Nephron (organoid): Measurements from ENCODE around the gene MYL12A.

Experiments
- H3K27ac Mint-ChIP-seq, 3 experiments: 2 replicates each; pipeline ENCODE4 v1.8.0; 2020; ENCODE audit warnings: mixed read lengths in 3 of 3, mild to moderate bottlenecking in 2 of 3, moderate library complexity in 1 of 3
- H3K27me3 Mint-ChIP-seq: 2 replicates; pipeline ENCODE4 v1.8.0; 2021; ENCODE audit warnings: low read depth, mild to moderate bottlenecking, moderate library complexity, mixed read lengths
- H3K36me3 Mint-ChIP-seq: 2 replicates; pipeline ENCODE4 v1.8.0; 2020; ENCODE audit warnings: low read depth, mixed read lengths
- H3K4me1 Mint-ChIP-seq: 2 replicates; pipeline ENCODE4 v1.8.0; 2020; ENCODE audit warnings: mixed read lengths
- H3K4me3 Mint-ChIP-seq, 3 experiments: 2 replicates each; pipeline ENCODE4 v1.8.0; 2020; ENCODE audit warnings: mild to moderate bottlenecking in 3 of 3, mixed read lengths in 3 of 3, moderate library complexity in 2 of 3
- H3K9me3 Mint-ChIP-seq: 2 replicates; pipeline ENCODE4 v1.8.0; 2020; ENCODE audit warnings: mixed read lengths
- TF ChIP-seq, protein P1 (sequence below), 3 experiments: fragments of 200-600 bp; sonication (generic); IDR thresholded peaks; one replicate each; pipeline ENCODE4 v1.5.0; 2021; ENCODE audit warnings: antibody characterized with exemption in 3 of 3; ENCODE audit not compliant: unreplicated experiment in 3 of 3

The MYL12A gene

DNA sequence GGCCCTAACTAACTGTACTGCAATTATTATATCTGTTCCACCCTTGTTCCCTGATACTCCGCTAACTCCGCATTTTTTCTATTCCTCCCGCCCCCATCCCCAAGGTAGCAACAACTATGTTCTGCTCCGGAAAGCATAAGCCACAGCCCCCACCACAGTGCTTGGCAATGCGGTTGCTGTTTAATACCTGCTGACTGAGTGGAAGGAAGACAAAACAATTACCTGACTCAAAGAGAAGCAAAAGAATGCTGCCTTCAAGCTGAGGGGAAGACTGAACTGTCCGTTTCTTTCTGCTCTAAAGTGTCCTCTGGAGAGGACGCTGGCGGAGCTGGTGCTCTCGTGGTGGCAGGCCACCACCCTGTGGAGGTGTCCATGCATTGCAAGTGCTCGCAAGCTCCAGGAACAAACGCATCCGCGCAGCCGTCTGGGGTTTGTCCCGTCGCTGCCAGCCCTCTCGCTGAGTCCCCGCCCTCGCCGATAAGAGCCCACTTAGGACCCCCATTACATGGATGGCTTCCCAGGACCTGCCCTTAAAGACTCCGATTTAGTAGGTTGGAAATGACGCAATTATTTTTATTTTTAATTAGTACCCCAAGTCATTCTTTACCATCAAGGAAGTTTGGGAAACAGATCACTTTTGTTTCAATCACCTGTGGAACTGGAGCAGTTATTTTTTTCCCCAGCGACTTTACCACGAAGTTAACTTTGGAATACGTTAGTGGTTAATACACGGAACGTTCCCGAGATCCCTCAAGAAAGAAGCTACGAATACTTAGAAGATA, 1.6 kb upstream of the MYL12A start:
- TF ChIP-seq, protein P1, sequence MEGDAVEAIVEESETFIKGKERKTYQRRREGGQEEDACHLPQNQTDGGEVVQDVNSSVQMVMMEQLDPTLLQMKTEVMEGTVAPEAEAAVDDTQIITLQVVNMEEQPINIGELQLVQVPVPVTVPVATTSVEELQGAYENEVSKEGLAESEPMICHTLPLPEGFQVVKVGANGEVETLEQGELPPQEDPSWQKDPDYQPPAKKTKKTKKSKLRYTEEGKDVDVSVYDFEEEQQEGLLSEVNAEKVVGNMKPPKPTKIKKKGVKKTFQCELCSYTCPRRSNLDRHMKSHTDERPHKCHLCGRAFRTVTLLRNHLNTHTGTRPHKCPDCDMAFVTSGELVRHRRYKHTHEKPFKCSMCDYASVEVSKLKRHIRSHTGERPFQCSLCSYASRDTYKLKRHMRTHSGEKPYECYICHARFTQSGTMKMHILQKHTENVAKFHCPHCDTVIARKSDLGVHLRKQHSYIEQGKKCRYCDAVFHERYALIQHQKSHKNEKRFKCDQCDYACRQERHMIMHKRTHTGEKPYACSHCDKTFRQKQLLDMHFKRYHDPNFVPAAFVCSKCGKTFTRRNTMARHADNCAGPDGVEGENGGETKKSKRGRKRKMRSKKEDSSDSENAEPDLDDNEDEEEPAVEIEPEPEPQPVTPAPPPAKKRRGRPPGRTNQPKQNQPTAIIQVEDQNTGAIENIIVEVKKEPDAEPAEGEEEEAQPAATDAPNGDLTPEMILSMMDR (IDR thresholded peaks at IDR 0.05; ENCODE audit: unreplicated experiment in 3 of 3): peak; percentile 86 to 97 (median 93)
- Mint-ChIP-seq H3K27ac (peak overlapping the region; percentile 100), H3K36me3 (peaks cover 11% of the 10 kb centered on the region), H3K9me3 (peaks cover 2% of the 10 kb centered on the region), H3K4me3 (peak overlapping the region; percentile 84 to 93 (median 89)), H3K27me3 (no peaks in the 10 kb centered on the region), H3K4me1 (peaks cover 22% of the 10 kb centered on the region)

DNA sequence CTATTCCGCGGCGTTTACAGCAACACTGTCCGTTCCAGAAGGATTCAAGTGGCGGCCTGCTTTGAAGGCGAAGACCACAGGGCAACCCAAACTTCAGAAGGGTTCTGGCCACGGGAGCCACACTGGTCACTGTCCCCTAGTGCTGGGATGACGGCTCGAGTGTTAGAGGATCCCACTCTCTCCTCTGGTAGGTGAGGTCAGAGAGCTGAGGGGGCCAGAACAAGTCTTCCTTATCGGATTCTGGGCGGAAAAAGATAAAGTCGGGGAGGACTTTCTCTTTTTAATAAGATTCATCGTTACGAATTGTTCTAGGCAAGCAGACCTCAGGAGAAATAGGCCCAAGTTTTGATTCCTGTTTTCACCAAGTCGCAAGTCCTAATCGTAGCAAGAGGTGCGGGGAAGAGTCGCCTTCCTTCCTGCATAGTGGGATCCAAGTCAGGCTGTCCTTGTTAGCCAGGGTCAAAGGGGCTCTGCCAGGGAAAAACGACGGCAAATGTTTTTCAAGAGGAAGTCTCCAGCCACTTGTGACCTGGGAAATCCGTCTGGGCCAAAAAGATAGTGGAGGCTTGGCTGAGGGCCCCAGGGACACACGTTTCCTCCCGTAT, 864 bp upstream of the MYL12A start:
- Mint-ChIP-seq H3K4me1 (peaks cover 24% of the 10 kb centered on the region), H3K36me3 (peaks cover 12% of the 10 kb centered on the region), H3K9me3 (peaks cover 2% of the 10 kb centered on the region), H3K27ac (peak overlapping the region; percentile 100), H3K27me3 (no peaks in the 10 kb centered on the region), H3K4me3 (peak overlapping the region; percentile 84 to 93 (median 89))
- TF ChIP-seq, protein P1 (IDR thresholded peaks at IDR 0.05; ENCODE audit: unreplicated experiment in 3 of 3): no peak

DNA sequence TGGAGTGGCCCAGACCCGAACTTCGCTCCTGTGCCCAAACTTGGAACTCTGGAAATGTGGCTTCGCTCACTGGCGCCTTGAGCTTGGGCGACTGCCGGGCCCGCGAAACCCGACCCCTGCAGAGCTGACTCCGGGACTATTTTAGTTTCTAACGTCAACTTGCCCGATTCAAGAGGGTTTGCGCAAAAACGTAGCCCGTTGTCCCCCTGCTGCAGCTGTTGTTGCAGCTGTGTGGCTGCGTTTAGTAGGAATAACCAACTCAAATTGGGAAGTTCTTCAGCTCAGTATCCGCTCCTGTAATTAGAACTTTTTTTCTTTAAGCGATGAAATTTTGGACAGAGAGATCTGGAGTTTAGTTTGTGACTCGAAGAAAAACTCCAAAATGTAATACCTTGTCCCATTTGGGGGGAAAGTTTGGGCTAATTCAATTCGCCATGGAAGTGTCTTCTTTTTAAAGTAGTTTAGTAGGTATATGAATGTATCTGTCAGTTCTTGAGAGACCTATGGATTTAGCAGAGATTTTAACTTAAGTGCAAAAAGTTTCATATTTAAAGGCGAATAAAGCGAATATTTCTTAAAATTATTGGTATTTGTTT, 559 bp downstream of the MYL12A start:
- H3K4me1 Mint-ChIP-seq: peaks cover 33% of the 10 kb centered on the region
- H3K27ac Mint-ChIP-seq: peak overlapping the region; percentile 100
- peak overlapping the region; percentile 84 to 93 (median 89) for H3K4me3 Mint-ChIP-seq
- peaks cover 19% of the 10 kb centered on the region for H3K36me3 Mint-ChIP-seq
- H3K9me3 Mint-ChIP-seq: no peaks in the 10 kb centered on the region
- H3K27me3 Mint-ChIP-seq: no peaks in the 10 kb centered on the region
- TF ChIP-seq, protein P1 (IDR thresholded peaks at IDR 0.05; ENCODE audit: unreplicated experiment in 3 of 3): no peak

DNA sequence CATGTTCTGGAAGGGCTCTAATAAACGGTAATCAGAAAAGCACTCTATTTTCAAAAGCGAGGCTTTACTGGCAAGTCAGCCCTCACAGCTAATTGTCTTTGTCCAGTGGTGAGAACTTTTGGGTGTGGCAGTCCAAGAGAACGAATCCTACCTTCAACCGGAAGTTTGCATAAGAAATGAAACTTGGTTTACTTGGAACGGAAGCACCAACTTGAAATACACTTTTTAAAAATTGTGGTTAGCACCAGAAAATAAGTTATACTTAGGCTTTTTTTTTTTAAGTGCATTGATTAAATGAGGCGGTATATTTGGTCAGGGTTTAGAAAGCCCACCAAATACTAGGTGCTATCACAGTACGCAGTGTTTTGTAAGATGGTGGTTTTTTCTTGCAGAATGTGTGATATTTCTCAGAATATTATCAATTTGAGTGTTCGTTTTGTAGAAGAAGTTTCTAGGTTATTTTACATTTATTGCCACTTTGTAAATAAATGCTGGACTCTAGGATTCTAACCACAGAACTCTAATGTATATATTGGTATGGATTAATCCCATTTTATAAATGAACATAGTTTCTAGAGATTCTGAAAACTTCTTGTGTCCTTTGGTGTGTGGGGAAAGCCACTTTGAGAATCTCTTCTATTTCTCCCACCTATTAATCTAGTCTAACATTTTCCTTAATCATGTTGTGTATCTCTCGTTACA, 1.2 kb downstream of the MYL12A start:
- Mint-ChIP-seq H3K4me3 (peak overlapping the region; percentile 84 to 93 (median 89)), H3K36me3 (peaks cover 25% of the 10 kb centered on the region), H3K27ac (peak overlapping the region; percentile 100), H3K27me3 (no peaks in the 10 kb centered on the region), H3K4me1 (peaks cover 33% of the 10 kb centered on the region), H3K9me3 (no peaks in the 10 kb centered on the region)
- TF ChIP-seq, protein P1 (IDR thresholded peaks at IDR 0.05; ENCODE audit: unreplicated experiment in 3 of 3): no peak

DNA sequence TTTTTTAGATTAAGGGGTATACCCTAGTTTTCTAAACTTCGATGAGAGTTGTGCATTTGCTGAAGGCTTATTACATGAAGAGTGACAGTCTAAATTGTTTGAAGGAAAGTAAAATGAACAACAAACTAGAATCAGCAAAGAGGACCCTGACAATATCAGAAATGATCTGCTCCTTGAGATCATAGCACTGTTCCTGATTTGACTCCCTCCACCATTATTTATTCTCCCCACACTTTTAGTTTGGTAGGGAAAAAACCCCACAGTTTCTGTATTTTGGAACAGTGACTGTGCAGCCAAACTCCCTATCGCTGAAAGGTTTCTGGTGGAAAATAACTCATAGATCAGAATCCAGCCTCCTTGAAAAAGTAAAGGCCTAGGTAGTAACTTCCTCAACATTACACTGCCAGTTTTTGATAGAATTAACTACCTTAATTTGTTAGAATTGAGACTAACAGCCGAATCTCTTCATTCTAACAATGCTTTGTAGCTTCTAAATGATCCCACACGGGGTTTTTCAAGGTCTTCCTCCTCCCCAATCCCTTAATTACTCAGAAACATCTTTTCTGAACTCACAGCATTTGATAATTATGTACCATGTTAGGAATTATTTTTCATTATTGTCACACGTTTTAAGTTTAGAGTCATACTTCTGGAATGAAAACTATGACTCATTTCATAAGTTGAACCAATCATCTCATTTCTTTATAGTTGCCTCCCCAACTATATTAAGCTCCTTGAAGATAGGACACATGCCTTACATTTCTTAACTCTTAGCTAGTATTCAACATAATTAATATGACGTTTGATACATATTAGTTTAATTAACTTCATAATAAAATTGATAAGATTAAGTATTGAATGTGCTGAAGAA, 2.9 kb downstream of the MYL12A start:
- H3K36me3 Mint-ChIP-seq: peaks cover 41% of the 10 kb centered on the region
- TF ChIP-seq, protein P1 (IDR thresholded peaks at IDR 0.05; ENCODE audit: unreplicated experiment in 3 of 3): no peak
- no peaks in the 10 kb centered on the region for H3K27me3 Mint-ChIP-seq
- H3K9me3 Mint-ChIP-seq: no peaks in the 10 kb centered on the region
- peaks cover 43% of the 10 kb centered on the region for H3K4me1 Mint-ChIP-seq
- H3K27ac Mint-ChIP-seq: peak overlapping the region; percentile 42 to 71 (median 53)
- peak overlapping the region; percentile 70 to 82 (median 80) for H3K4me3 Mint-ChIP-seq
